T47D (cell line): Measurements from ENCODE around the gene MGLL.
A peak's percentile ranks its signal among the peaks of the same experiment; 100 is the strongest.

Source experiments
- DNase-seq, 2 experiments: peaks; one replicate each; pipeline versions ENCODE4 v3.0.0 to v3.0.0-alpha.2; 2011 to 2012; ENCODE audit warnings: low read depth in 1 of 2, low spot score in 1 of 2
- JUND ChIP-seq: IDR thresholded peaks from 2 replicates; pipeline ENCODE4 v1.6.1; 2012; ENCODE audit warnings: low read depth
- in situ Hi-C: cut with HindIII; loops from 2 replicates; pipeline ENCODE4 v1.10.0; 2016; ENCODE audit warnings: low sequenced_read_pairs, low pct_unique_long_range_greater_than_20kb

The MGLL gene

GRCh38 chr3:127738192-127738840 lies 84.0 kb downstream of the MGLL start:
- no peak for TF ChIP-seq JUND
- peak; percentile 29 to 70 for DNase-seq
- in situ Hi-C loops: no loop called here

GRCh38 chr3:127736801-127737539 lies 85.3 kb downstream of the MGLL start:
- in situ Hi-C loops: no loop called here
- no peak for DNase-seq
- no peak for TF ChIP-seq JUND

- no peak for TF ChIP-seq JUND
- DNase-seq: peak in 1 of 2 experiments; percentile 10
- in situ Hi-C loops: no loop called here
These were observed 86.3 kb downstream of the MGLL start for GRCh38 chr3:127735767-127736693.

GRCh38 chr3:127734754-127735473 lies 87.4 kb downstream of the MGLL start:
- in situ Hi-C loops: no loop called here
- DNase-seq: no peak
- TF ChIP-seq JUND: no peak

- no peak for TF ChIP-seq JUND
- in situ Hi-C loops: no loop called here
- DNase-seq: no peak
These were observed 88.1 kb downstream of the MGLL start for GRCh38 chr3:127734181-127734720.

- TF ChIP-seq JUND: no peak
- in situ Hi-C loops: no loop called here
- no peak for DNase-seq
These were observed 88.5 kb downstream of the MGLL start for GRCh38 chr3:127733781-127734180.

GRCh38 chr3:127732879-127733350 lies 89.4 kb downstream of the MGLL start:
- DNase-seq: no peak
- in situ Hi-C loops: no loop called here
- no peak for TF ChIP-seq JUND

- TF ChIP-seq JUND: no peak
- DNase-seq: no peak
- in situ Hi-C loops: no loop called here
These were observed 90.0 kb downstream of the MGLL start for GRCh38 chr3:127732303-127732702.

GRCh38 chr3:127731546-127732289 lies 90.6 kb downstream of the MGLL start:
- no peak for TF ChIP-seq JUND
- in situ Hi-C loops: no loop called here
- no peak for DNase-seq

- in situ Hi-C loops: no loop called here
- DNase-seq: no peak
- TF ChIP-seq JUND: no peak
These were observed 91.5 kb downstream of the MGLL start for GRCh38 chr3:127730666-127731295.

- no peak for DNase-seq
- in situ Hi-C loops: no loop called here
- no peak for TF ChIP-seq JUND
These were observed 92.1 kb downstream of the MGLL start for GRCh38 chr3:127730171-127730570.
